Suppressor macrophage (primary cell): ENCODE measurements around the gene PMS1.
"Not testable (repeated sequence)": the region's sequence is repeated elsewhere in the genome, so short reads cannot be mapped to it uniquely, and the experiment has no call there.

ENCODE experiments used
- DNase-seq, 4 experiments: peaks; one replicate each; pipeline ENCODE4 v3.0.0-alpha.2; 2020 to 2022

PMS1 gene

DNA sequence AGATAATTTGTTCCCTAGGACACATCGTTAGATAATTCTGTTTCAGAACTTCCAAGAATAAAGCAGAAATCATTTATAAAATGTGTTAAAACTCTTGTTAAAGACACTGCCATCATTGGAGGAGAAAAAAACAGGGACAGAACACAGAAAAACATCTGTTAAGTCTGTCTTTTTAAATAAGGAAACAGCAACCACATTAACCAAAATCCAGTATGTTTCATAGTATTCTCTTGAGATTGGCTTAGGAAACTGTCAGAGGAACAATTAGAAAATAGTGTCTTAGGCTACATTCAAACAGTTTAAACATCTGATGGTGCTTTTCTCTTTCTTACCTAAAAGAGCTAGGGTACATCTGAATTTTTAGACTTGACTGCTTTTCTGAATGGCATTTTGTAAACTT, 81.6 kb downstream of the PMS1 start:
- no peak for DNase-seq

DNA sequence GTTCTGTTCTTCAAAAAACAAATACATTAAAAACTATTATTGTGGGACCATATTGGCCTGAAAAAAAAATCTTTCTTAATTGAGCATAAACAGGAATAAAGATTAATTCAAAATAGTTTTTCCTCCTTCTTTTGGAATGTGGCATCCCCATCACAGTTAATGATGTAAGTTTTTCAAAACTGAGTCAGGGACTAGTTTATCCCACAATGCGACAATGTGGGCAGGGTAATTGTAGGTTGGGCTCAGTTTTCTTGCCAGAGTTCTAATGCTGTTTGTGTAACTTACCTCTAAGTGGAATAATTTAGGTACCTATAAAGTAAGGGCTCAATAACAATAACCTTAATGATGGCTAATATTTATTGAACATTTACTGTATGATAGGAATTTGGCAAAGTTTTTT, 82.0 kb downstream of the PMS1 start:
- no peak for DNase-seq

DNA sequence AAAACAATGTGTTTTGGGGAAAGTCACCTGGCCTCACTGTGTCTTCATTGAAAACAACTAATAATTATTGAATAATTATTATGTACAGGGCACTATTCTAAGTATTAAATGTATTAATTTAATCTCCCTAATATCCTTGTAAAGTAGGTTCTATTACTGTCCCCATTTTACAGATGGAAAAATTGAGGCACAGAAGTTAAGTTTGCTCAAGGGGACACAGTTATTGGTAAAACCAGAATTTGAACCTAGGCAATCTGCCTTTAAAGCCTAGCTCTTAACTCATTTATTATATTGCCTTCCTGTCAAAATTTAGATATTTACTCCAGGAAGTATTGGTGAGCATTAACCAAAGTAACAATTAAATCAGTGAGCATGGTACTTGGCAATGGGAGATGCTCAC, 84.6 kb downstream of the PMS1 start:
- no peak for DNase-seq

DNA sequence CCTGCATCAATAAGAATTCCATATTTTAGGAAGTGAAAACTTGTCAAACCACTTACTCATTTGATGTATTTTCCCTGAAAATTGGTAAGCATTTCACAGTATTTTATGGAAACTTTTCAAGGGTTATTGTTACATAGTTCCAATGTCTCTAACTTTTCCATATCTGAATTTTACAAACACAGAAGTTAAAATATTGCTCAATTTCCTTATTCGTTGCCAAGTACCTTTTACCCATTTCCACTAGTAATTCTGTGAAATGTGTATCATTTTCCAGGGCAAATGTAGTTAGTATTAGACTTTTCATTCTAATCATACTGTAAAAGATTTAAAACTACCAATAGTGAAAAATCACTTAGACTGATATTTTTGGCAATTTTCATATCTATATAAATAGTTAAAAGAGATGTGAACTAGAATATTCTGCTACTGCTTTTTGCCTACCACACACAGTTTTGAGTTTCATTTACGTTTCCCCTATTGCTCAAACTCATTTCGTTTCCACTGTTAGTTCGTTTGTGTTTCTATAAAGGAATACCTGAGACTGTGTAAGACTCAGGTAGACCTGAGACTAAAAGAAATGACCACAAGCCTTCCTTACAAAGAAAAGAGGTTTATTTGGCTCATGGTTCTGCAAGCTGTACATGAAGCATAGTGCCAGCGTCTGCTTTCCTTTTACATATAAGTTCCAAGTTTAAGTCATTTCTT, 86.3 kb downstream of the PMS1 start:
- DNase-seq: peak in 2 of 4 experiments; percentile 7 to 26

DNA sequence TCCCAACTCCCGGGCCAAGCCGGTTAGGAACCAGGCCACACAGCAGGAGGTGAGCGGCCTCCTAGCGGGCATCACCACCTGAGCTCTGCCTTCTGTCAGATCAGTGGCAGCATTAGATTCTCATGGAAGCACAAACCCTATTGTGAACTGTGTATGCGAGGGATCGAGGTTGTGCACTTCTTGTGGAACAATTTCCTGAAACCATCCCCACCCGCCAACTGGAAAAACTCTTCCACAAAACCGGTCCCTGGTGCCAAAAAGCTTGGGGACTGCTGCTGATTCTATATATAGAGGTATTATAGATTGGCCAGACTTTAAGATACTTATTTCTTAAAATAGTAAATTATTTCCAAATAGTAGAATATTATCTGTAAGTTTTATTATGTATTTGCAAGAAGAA, 89.4 kb downstream of the PMS1 start:
- DNase-seq: no peak

DNA sequence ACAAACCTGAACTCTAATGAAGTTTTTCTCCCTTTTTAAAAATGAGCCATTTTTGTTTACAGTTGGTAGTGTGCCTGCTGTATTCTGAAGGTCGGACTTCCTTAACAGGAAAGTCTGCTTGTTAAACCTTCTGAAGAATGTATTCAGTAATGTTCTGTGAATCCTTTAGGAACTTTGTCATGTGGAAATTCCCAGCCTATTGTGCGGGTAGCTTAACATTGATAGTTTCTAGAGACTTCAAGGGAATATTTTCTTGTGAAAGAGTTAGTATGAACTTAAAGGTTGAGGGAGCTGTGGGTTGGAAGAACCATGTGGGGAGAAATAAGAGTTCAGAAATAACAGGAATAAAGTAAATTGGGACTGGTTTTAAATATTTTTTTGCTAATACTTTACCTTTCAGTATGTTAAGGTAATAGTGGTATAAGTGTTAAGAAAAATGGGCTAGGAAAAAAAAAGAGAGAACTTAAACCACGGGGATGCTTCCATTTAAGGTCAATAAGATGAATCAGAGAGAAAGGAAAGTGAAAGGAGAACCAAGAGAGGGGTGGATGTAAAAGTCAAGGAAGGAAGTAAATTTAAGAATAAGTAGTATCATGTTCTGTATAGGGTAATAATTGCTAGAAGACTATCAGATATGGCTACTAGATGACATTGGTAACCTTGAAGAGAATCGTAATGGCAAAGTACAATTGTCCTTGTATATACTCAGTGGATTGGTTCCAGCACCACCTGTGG, 90.5 kb downstream of the PMS1 start:
- DNase-seq: peak in 2 of 4 experiments; percentile 45 to 49

DNA sequence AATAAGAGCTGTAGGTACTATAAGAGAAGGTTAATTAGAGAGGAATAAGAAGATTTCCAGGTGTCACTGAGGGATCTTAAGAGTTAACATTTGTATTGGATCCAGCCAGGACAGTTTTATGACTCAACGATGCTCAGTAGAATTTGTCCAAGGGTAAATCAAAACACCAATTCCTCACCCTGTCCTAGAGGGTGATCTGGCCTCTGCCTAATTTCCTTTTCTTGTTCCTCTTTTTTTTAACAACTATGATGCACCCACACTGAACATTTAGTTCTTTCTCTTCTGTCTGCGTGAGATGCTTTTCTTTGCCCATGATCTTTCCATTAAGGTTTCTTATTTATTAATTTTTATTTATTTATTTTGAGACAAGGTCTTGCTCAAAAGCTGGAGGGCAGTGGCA, 92.0 kb downstream of the PMS1 start:
- DNase-seq: peak; percentile 6 to 62 (median 36)

DNA sequence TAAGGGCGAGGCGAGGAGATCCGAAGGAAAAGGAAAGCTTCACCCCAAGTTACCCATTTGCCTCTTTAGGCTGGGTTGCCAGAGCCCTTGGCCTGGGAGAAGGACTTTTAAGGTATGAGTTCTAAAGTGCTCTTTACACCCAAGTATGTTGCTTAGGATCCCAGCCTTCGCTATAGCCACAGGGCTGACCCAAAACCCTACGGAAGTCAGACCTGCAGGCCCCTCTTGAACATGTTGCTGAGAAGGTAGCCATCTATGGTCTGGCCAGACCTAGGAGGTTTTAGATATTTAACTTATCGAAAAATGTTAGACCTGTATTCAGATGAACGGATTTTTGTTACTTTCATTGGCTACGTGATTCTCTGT, 95.4 kb downstream of the PMS1 start:
- DNase-seq: no peak

DNA sequence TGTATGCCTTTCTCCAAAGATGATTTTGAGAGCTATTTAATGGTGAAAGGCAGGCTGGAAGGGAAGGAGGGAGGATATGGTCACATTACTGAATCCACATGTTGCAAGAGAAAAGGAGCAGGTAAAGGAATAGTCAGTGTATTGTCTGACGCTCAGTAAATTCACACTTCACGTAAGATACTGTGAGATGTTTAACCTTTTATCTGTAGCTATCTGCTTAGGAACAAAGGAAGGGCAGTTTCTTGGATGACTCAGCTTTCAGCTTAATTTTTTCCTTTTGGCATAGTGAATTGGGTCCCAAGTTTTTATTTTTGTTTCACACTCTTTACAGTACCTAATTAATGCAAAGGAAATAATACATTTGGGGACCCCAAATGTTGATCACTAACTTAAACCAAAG, 96.2 kb downstream of the PMS1 start:
- no peak for DNase-seq

DNA sequence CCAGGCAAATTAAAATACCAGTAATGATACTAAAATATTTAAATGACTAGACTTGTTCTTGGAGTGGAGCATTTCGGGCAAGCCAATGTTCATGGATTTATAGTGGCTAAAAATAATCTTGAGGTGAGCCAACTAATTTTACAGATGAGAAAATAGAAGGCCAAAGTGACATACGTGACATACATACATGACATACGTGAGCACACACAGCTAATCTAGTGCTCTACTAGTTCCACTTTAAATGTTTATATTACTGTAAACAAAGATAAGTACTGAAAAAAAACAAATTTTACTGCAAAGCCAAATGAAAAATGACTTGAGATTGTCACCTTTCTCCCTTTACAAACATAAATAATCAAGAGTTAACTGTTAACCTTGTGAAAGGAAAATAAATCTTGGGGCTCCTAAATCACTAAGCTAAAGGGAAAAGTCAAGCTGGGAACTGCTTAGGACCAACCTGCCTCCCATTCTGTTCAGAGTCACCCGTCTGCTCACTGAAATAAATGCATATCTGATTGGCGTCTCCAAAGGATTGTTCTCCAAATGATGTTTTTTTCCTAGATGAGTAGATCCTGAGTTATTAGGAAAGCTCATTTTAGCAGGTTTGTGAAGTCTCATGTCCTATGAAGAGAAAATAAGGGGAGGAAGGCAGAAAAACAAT, 96.7 kb downstream of the PMS1 start:
- no peak for DNase-seq

DNA sequence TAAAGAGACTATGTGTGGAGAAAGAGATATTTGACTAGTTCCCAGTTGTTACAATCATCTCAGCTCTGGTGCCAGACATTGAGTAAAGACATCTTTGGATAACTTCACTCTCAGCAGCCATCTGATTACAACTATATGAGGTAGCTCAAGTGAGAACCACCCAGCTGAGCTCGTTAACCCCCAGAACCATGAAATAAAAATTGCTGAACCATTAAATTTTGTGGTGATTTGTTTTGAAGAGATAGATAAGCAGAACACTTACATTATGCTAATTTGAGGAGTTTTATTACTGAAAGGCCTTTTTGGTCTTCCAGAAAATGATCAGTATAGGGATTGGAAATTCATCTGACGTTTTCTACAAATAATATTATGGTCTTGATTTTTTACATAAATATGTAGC, 101.1 kb downstream of the PMS1 start:
- DNase-seq: no peak

DNA sequence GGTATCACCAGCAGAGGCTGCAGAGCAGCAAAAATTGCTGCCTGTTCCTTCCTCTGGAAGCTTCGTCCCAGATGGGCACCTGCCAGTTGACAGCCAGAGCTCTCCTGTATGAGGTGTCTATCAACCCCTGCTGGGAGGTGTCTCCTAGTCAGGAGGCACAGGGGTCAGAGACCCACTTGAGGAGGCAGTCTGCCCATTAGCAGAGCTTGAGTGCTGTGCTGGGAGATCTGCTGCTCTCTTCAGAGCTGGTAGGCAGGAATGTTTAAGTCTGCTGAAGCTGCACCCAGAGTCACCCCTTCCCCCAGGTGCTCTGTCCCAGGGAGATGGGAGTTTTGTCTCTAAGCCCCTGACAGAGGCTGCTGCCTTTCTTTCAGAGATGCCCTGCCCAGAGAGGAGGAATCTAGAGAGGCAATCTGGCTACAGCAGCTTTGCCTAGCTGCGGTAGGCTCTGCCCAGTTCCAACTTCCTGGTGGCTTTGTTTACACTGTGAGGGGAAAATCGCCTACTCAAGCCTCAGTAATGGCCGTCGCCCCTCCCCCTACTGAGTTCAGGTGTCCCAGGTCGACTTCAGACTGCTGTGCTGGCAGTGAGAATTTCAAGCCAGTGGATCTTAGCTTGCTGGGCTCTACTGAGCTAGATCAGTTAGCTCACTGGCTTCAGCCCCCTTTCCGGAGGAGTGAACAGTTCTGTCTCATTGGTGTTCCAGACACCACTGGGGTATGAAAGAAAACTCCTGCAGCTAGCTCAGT, 108.5 kb downstream of the PMS1 start:
- not testable (repeated sequence) for DNase-seq

DNA sequence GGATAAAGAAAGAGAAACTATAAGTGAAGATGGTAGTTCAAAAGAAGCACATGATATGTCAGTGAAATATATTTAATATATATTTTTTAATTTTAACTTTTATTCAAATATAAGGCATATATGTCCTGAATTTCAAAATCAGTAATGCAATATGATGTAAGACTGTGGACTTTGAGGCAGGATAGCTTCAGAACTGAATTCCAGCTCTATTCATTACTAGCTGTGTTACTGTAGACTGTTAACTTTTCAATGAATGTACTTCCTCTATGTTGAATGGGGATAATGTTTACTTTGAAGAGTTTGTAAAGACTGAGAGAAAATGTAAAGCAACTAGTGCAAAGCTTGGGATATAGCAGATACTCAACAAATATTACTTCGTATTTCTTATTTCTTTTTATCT, 112.6 kb downstream of the PMS1 start:
- no peak for DNase-seq

DNA sequence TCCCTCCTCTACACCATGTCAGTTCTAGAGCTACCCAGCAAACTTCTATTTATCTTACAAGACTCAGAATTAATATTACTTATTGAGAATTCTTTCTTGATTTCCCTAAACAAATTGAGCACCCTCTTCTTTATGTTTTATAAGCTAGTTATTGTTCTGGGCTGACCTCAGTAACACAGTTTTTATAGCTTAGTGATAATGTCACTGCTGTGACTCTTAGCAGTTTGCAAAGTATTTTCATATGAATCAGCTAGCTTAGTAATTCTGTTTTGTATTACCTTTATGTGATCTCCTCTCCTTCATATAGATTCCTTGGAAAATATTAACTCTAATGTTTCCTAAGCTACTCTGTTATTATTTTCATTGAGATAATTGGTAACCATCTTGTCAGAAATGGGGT, 114.9 kb downstream of the PMS1 start:
- DNase-seq: no peak

DNA sequence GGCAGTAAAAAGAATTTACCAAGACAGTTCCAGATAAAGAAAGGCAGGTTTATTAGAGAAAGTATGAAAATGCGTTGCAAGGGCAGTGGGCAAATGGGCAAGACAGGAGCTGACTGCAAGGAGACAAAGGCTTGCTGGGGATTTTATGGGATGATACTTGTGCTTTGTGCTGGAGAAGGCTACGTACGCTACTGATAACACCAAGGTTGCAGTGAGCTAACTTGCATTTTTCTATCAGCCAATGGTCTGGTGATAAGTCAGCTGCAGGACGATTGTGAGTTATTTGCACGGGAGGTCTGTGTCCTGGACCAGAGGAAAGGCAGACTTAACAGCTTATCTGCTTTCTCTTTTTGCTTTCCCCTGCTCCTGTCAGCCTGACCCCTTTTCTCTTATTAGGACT, 116.5 kb downstream of the PMS1 start:
- no peak for DNase-seq

DNA sequence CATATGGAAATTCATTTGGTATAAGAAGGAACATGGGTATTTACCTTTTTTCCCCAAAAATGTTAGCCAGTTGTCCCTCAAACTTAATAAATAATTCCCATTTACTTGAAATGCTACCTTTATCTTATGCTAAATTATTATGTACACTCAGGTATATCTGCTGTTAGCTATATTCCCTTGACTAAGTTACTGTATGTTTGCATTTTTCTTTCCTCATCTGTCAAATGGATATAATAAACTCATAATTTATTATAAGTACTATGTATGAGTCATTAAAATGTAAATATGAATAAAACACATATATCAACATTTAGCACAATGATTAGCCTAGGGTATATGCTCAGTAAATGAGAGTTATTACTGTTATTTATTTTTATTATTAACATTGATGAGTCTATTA, 117.4 kb downstream of the PMS1 start:
- no peak for DNase-seq

DNA sequence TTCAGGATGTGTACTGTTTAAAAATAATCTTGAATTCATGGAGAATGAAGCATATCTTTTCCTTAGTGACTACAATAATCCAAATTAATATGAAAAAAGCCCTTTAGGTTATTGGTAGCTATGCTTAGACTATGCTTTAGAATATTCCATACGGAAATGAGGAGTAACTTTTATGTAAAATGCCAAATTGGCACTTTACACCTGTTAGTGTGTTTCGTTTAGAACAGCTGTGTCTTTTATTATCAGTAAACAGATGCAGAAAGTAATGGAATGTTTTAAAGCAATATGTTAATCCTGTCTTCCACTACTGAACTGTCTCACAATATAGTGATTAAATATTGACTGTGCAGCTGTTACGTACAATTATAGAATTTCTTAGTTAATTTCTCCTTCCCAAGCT, 129.6 kb downstream of the PMS1 start:
- DNase-seq: no peak

DNA sequence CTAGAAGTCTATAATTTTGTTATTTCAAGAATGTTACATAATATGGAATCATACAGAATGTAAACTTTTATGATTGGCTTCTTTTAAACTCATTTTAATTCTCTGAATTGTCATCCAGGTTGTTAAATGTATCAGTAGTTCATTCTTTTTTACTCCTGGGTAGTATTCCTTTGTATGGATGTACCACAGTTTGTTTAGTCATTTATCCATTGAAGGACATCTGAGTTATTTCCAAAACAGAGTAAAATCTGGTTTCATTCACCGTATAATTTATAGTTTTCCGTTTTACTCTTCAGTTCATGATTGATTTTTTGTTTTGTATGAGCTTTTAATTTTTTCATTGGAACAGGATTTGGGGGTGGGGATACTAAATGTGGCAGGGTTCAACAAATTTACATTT, 132.4 kb downstream of the PMS1 start:
- no peak for DNase-seq
